IPS-18a (cell line): ENCODE data around the gene PDE4D.

Experiments
- H3K27ac ChIP-seq: one replicate; pipeline ENCODE4 v1.5.1; 2013; ENCODE audit warnings: low read length
- H3K27me3 ChIP-seq: one replicate; pipeline ENCODE4 v1.6.1; 2013; ENCODE audit warnings: mild to moderate bottlenecking, low read length; ENCODE audit not compliant: control insufficient read depth, insufficient read depth
- H3K36me3 ChIP-seq: one replicate; pipeline ENCODE4 v1.6.1; 2013; ENCODE audit warnings: low read depth, low read length; ENCODE audit not compliant: control insufficient read depth
- H3K4me1 ChIP-seq: one replicate; pipeline ENCODE4 v1.6.1; 2013; ENCODE audit warnings: low read depth, low read length; ENCODE audit not compliant: control insufficient read depth
- H3K4me3 ChIP-seq: one replicate; pipeline ENCODE4 v1.5.1; 2013; ENCODE audit warnings: low read length
- H3K9ac ChIP-seq: one replicate; pipeline ENCODE4 v1.6.1; 2013; ENCODE audit warnings: mild to moderate bottlenecking, low read length, moderate library complexity
- H3K9me3 ChIP-seq: one replicate; pipeline ENCODE4 v1.6.1; 2013; ENCODE audit warnings: low read depth, low read length; ENCODE audit not compliant: control insufficient read depth

The PDE4D gene

DNA sequence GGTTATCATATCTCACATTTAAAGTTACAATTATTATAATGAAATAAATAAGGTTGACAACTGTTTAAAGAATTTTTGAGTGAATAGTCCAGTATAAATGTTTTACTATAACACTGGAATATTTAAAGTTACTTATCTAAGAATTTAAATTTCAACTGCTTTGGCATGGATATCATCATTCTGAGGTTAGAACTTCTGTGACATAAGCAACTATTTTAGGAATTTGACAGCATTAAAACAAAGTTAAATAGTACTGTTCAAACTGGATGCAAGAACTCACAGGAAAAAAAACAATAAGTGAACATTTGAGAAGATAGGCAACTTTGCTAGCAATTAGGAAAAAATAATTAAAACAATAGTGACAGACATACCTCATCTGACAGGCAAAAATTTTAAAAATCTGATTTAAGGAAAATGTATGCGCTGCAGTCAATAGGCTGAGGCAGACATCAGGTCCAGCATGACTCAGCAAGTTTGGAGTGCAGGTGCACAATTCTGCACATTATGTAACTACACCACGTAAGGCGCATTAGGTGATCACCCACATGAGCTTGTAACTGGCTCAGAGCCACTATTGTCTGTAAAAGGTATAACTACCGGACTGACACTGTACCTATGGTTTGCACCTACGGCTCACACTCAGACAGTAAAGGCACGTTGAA lies 180.6 kb downstream of the PDE4D start:
- H3K27ac ChIP-seq, result no peak overlapping the region
- H3K36me3 ChIP-seq, result no peaks in the 10 kb centered on the region
- H3K27me3 ChIP-seq, result no peaks in the 10 kb centered on the region
- no peak overlapping the region for H3K4me3 ChIP-seq
- H3K9me3 ChIP-seq, result peaks cover 17% of the 10 kb centered on the region
- H3K9ac ChIP-seq, result no peak overlapping the region
- peaks cover 40% of the 10 kb centered on the region for H3K4me1 ChIP-seq

DNA sequence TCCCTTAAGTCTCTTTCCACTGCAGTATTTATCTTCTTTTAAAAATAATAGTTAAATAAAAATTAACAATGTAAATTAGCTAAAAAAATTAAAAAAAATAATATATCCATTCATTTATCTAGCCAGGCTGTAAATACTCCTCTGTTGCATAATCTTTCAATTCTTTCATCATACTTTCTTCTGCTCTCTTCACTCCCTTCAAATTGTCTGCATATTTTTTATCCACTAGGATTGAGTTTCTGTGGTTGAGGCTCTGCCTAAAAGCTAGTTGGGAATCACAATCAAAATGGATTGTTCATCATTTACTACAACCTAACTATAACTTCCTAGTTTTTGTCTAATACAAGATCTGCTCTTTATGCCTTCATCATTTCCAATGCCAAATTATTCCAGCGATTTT lies 182.2 kb downstream of the PDE4D start:
- H3K9me3 ChIP-seq, result peaks cover 17% of the 10 kb centered on the region
- H3K4me1 ChIP-seq, result peaks cover 45% of the 10 kb centered on the region
- H3K27ac ChIP-seq, result peak overlapping the region; percentile 22
- no peaks in the 10 kb centered on the region for H3K36me3 ChIP-seq
- no peaks in the 10 kb centered on the region for H3K27me3 ChIP-seq
- no peak overlapping the region for H3K4me3 ChIP-seq
- no peak overlapping the region for H3K9ac ChIP-seq

DNA sequence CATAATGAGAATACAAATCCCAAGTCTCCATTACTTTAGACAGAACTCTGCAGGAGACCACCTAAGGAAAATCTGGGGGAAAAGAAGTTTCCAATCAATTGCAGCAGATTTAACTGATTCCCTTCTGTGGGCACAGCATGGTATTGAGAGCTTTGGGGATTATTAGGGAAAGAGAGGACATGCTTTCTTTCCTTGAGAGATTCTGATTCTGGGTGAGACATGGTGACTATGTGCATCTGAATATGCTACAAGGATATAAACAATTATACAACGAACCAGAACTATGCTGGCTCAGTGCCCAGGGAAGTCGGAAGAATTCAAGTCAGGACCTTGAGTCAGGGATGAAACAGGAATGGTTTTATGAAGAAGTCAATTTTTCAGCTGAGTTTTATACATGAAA lies 183.7 kb downstream of the PDE4D start:
- H3K9ac ChIP-seq, result no peak overlapping the region
- H3K4me3 ChIP-seq, result peak overlapping the region; percentile 26

GRCh38 chr5:59709346-59709821 lies 184.1 kb downstream of the PDE4D start:
- Histone ChIP-seq H3K9ac (no peak overlapping the region), H3K27me3 (no peaks in the 10 kb centered on the region), H3K36me3 (no peaks in the 10 kb centered on the region), H3K9me3 (peaks cover 17% of the 10 kb centered on the region), H3K4me3 (peak overlapping the region; percentile 26), H3K4me1 (peaks cover 57% of the 10 kb centered on the region), H3K27ac (peak overlapping the region; percentile 69)

More for the DNA sequence above, 183.7 kb downstream of the PDE4D start:
- Histone ChIP-seq H3K27ac (peak overlapping the region; percentile 69), H3K27me3 (no peaks in the 10 kb centered on the region), H3K36me3 (no peaks in the 10 kb centered on the region), H3K9me3 (peaks cover 17% of the 10 kb centered on the region), H3K4me1 (peaks cover 55% of the 10 kb centered on the region)

DNA sequence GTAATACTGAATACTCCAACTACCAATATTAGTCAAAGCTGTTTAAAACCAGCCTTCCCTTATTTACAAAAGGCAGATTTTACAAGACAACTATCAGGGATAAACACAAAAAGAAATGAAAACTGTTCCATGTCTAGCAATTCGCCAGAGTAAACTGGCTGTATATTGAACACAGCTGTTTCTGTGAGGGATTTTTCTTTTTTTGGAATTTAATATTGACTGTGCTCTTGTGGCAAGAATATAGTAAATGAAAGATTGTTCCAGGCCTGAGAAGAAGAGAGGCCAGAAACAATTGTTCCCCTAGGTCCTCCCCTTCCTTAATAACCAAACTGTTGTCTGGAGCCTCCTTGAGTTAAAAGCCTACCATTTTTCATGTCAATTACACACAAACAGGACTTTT lies 188.6 kb downstream of the PDE4D start:
- Histone ChIP-seq H3K9me3 (no peaks in the 10 kb centered on the region), H3K27ac (no peak overlapping the region), H3K4me1 (peaks cover 40% of the 10 kb centered on the region), H3K36me3 (no peaks in the 10 kb centered on the region), H3K9ac (no peak overlapping the region), H3K27me3 (no peaks in the 10 kb centered on the region), H3K4me3 (no peak overlapping the region)

DNA sequence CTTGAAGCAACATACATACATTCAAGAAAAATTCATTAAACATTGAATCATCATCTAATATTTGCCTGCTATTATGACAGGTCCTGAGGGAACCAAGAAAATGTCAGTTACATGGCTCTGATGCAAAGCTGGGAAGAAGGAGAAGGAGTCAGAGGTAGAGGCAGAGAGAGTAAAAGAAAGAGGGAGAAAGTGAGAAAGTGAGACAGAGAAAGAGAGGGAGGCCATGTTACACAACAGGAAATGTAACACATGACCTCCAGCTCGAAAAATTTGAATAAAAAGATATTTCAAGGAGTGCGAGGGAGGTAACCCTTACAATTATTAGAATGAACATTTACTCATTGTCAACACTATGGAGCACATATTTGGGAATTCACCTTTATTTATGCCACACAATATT lies 189.7 kb downstream of the PDE4D start:
- no peaks in the 10 kb centered on the region for H3K9me3 ChIP-seq
- H3K4me1 ChIP-seq, result peaks cover 30% of the 10 kb centered on the region
- H3K27me3 ChIP-seq, result no peaks in the 10 kb centered on the region
- no peak overlapping the region for H3K9ac ChIP-seq
- no peaks in the 10 kb centered on the region for H3K36me3 ChIP-seq
- no peak overlapping the region for H3K4me3 ChIP-seq
- H3K27ac ChIP-seq, result no peak overlapping the region

GRCh38 chr5:59698207-59699178 lies 195.0 kb downstream of the PDE4D start:
- H3K27ac ChIP-seq, result no peak overlapping the region
- no peak overlapping the region for H3K9ac ChIP-seq
- H3K9me3 ChIP-seq, result no peaks in the 10 kb centered on the region
- peaks cover 8% of the 10 kb centered on the region for H3K4me1 ChIP-seq
- no peak overlapping the region for H3K4me3 ChIP-seq
- no peaks in the 10 kb centered on the region for H3K36me3 ChIP-seq
- no peaks in the 10 kb centered on the region for H3K27me3 ChIP-seq

GRCh38 chr5:59694411-59694810 lies 199.1 kb downstream of the PDE4D start:
- H3K27me3 ChIP-seq, result no peaks in the 10 kb centered on the region
- H3K9ac ChIP-seq, result no peak overlapping the region
- H3K9me3 ChIP-seq, result no peaks in the 10 kb centered on the region
- H3K36me3 ChIP-seq, result no peaks in the 10 kb centered on the region
- H3K4me3 ChIP-seq, result no peak overlapping the region
- no peak overlapping the region for H3K27ac ChIP-seq
- H3K4me1 ChIP-seq, result peaks cover 7% of the 10 kb centered on the region

GRCh38 chr5:59693492-59694309 lies 199.8 kb downstream of the PDE4D start:
- Histone ChIP-seq H3K36me3 (no peaks in the 10 kb centered on the region), H3K27me3 (no peaks in the 10 kb centered on the region), H3K4me1 (peaks cover 7% of the 10 kb centered on the region), H3K4me3 (no peak overlapping the region), H3K27ac (no peak overlapping the region), H3K9me3 (no peaks in the 10 kb centered on the region), H3K9ac (no peak overlapping the region)

DNA sequence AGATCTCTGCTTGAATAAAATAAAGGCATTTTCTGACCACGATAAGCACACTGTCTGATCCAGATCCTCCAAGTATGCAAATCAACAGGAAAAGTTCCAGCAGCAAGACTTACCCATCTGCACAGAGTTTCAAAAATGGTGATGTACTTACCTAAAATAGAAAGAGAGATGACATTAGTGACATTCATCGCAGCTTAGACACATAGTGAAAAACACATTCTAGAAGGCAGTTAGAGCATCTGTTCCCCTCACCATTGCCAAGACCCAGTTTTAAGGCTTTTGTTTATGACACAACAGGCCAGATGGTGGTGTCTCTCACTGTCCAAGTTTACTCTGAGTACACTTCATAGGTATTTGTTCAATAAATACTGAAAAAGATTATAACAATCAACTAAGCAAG lies 207.7 kb downstream of the PDE4D start:
- Histone ChIP-seq H3K9ac (no peak overlapping the region), H3K27ac (no peak overlapping the region)

DNA sequence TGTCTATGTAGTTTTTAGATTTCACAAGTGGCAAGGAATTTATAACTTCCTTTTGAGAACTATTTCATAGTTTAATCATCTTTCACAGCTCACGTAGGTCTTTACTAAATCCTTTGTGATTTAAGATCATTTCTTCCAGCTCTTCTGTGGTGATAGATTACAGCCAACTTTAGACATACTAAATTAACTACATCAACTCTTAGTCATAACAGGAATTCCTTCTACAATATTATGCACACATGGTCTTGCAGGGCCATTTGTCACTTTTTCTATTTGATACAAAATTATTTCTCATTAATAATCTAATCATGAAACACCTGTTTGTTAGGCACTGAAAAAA lies 208.4 kb downstream of the PDE4D start:
- Histone ChIP-seq H3K36me3 (no peaks in the 10 kb centered on the region), H3K27me3 (no peaks in the 10 kb centered on the region), H3K4me1 (no peaks in the 10 kb centered on the region), H3K9ac (no peak overlapping the region), H3K4me3 (no peak overlapping the region), H3K27ac (no peak overlapping the region), H3K9me3 (no peaks in the 10 kb centered on the region)

More for the DNA sequence above, 207.7 kb downstream of the PDE4D start:
- no peaks in the 10 kb centered on the region for H3K4me1 ChIP-seq
- no peaks in the 10 kb centered on the region for H3K27me3 ChIP-seq
- no peak overlapping the region for H3K4me3 ChIP-seq
- H3K36me3 ChIP-seq, result no peaks in the 10 kb centered on the region
- H3K9me3 ChIP-seq, result no peaks in the 10 kb centered on the region
